Neural cell (in vitro differentiated cells): ENCODE data around the gene CHRNA7. TPM values are rescaled to one million over a fixed set of nuclear protein-coding genes. Genes with fewer than 3 reads are reported as not detected.

ENCODE experiments used
- H2AFZ ChIP-seq: fragments of 200-600, 300-800 bp; sonication (generic), shearing (Covaris generic); 2 replicates; pipeline ENCODE4 v1.6.0; 2014; ENCODE audit warnings: low read depth, mild to moderate bottlenecking, antibody characterized with exemption, low read length, moderate library complexity
- H3F3A ChIP-seq: fragments of 200-600 bp; shearing (Covaris generic); 2 replicates; pipeline ENCODE4 v1.6.1; 2016; ENCODE audit warnings: mild to moderate bottlenecking, moderate library complexity, mixed read lengths, antibody characterized with exemption, low read length; ENCODE audit not compliant: insufficient read depth, poor library complexity, severe bottlenecking
- H3K27ac ChIP-seq: fragments of 200-600, 300-800 bp; sonication (generic), shearing (Covaris generic); 2 replicates; pipeline ENCODE4 v1.5.1; 2014; ENCODE audit warnings: mild to moderate bottlenecking, low read length, moderate library complexity
- H3K27me3 ChIP-seq: fragments of 300-800, 200-600 bp; sonication (generic), shearing (Covaris generic); 2 replicates; pipeline ENCODE4 v1.6.0; 2014; ENCODE audit warnings: mild to moderate bottlenecking, low read depth, low read length, moderate library complexity; ENCODE audit not compliant: insufficient read depth
- H3K36me3 ChIP-seq: fragments of 300-800, 200-600 bp; sonication (generic), shearing (Covaris generic); 2 replicates; pipeline ENCODE4 v1.5.1; 2014; ENCODE audit warnings: mild to moderate bottlenecking, antibody characterized with exemption, low read length, moderate library complexity; ENCODE audit not compliant: insufficient read depth
- H3K4me2 ChIP-seq: fragments of 300-800, 200-600 bp; sonication (generic), shearing (Covaris generic); 2 replicates; pipeline ENCODE4 v1.6.0; 2014; ENCODE audit warnings: mild to moderate bottlenecking, low read length
- H3K4me3 ChIP-seq: fragments of 300-800, 200-600 bp; sonication (generic), shearing (Covaris generic); 2 replicates; pipeline ENCODE4 v1.5.1; 2014; ENCODE audit warnings: mild to moderate bottlenecking, low read length, moderate library complexity
- H3K79me2 ChIP-seq: fragments of 200-600 bp; shearing (Covaris generic); replicated peaks from 2 replicates; pipeline ENCODE4 v1.6.0; 2014; ENCODE audit warnings: mild to moderate bottlenecking, low read length, moderate library complexity; ENCODE audit not compliant: insufficient read depth
- H3K9ac ChIP-seq: fragments of 300-800, 200-600 bp; sonication (generic), shearing (Covaris generic); 2 replicates; pipeline ENCODE4 v1.6.1; 2016; ENCODE audit warnings: mild to moderate bottlenecking, low read length, mixed read lengths
- H3K9me2 ChIP-seq: fragments of 200-600 bp; shearing (Covaris generic); 2 replicates; pipeline ENCODE4 v1.6.1; 2016; ENCODE audit warnings: mild to moderate bottlenecking, low read length, mixed read lengths; ENCODE audit not compliant: insufficient read depth
- H3K9me3 ChIP-seq: fragments of 200-600, 300-800 bp; sonication (generic), shearing (Covaris generic); 2 replicates; pipeline ENCODE4 v1.6.1; 2016; ENCODE audit warnings: mild to moderate bottlenecking, mixed run types, low read length, moderate library complexity, mixed read lengths
- H4K20me1 ChIP-seq: fragments of 200-600 bp; shearing (Covaris generic); 2 replicates; pipeline ENCODE4 v1.6.1; 2016; ENCODE audit warnings: mild to moderate bottlenecking, mixed run types; ENCODE audit not compliant: insufficient read depth
- EP300 ChIP-seq: fragments of 450-650 bp; conservative IDR thresholded peaks from 2 replicates; pipeline ENCODE4 v1.6.1; 2014; ENCODE audit warnings: antibody characterized with exemption, mild to moderate bottlenecking, moderate library complexity; ENCODE audit not compliant: poor library complexity, severe bottlenecking
- EZH2 ChIP-seq: fragments of 200-600, 300-800 bp; shearing (Covaris generic), sonication (generic); IDR thresholded peaks from 2 replicates; pipeline ENCODE4 v1.6.1; 2014; ENCODE audit warnings: antibody characterized with exemption, low read length, borderline replicate concordance, mild to moderate bottlenecking; ENCODE audit not compliant: insufficient read depth, poor library complexity, severe bottlenecking
- MXI1 ChIP-seq: fragments of 450-650 bp; conservative IDR thresholded peaks from 2 replicates; pipeline ENCODE4 v1.6.1; 2014; ENCODE audit warnings: antibody characterized with exemption, mild to moderate bottlenecking; ENCODE audit not compliant: poor library complexity, severe bottlenecking
- POLR2AphosphoS5 ChIP-seq: IDR thresholded peaks from 2 replicates; pipeline ENCODE4 v1.6.1; 2012
- RAD21 ChIP-seq: fragments of 450-650 bp; conservative IDR thresholded peaks from 2 replicates; pipeline ENCODE4 v1.6.1; 2014; ENCODE audit warnings: antibody characterized with exemption, mild to moderate bottlenecking, moderate library complexity
- REST ChIP-seq: IDR thresholded peaks from 2 replicates; pipeline ENCODE4 v1.6.1; 2012; ENCODE audit warnings: borderline replicate concordance
- SMC3 ChIP-seq: fragments of 450-650 bp; conservative IDR thresholded peaks from 2 replicates; pipeline ENCODE4 v1.6.1; 2014; ENCODE audit warnings: antibody characterized with exemption, mild to moderate bottlenecking, moderate library complexity; ENCODE audit not compliant: poor library complexity
- TAF1 ChIP-seq: IDR thresholded peaks from 2 replicates; pipeline ENCODE4 v1.6.1; 2012; ENCODE audit warnings: low read depth
- polyA plus RNA-seq: library from polyadenylated mRNA; depleted of rRNA; stranded (reverse); fragments of >200 nt; gene quantifications from 2 replicates; pipeline ENCODE4 v1.2.3, GENCODE V29; 2014
- TF ChIP-seq, protein P1 (sequence below): fragments of 450-650 bp; IDR thresholded peaks from 2 replicates; pipeline ENCODE4 v1.5.1; 2014; ENCODE audit warnings: antibody characterized with exemption, mild to moderate bottlenecking, moderate library complexity; ENCODE audit not compliant: poor library complexity, severe bottlenecking

CHRNA7 gene
- polyA plus RNA-seq, 1 donor from 2014 or later: 5.0 TPM

- Histone ChIP-seq H3K4me3 (no peak overlapping the region), H3K27me3 (no peaks in the 10 kb centered on the region), H2AFZ (no peak overlapping the region), H3K9me3 (no peaks in the 10 kb centered on the region), H3F3A (no peaks in the 10 kb centered on the region), H3K9ac (no peak overlapping the region), H4K20me1 (no peaks in the 10 kb centered on the region), H3K9me2 (no peaks in the 10 kb centered on the region), H3K4me2 (no peak overlapping the region), H3K79me2 (no peaks in the 10 kb centered on the region), H3K36me3 (no peaks in the 10 kb centered on the region), H3K27ac (no peak overlapping the region)
- no peak for TF ChIP-seq RAD21
- TF ChIP-seq SMC3: no peak
- TF ChIP-seq, protein P1, sequence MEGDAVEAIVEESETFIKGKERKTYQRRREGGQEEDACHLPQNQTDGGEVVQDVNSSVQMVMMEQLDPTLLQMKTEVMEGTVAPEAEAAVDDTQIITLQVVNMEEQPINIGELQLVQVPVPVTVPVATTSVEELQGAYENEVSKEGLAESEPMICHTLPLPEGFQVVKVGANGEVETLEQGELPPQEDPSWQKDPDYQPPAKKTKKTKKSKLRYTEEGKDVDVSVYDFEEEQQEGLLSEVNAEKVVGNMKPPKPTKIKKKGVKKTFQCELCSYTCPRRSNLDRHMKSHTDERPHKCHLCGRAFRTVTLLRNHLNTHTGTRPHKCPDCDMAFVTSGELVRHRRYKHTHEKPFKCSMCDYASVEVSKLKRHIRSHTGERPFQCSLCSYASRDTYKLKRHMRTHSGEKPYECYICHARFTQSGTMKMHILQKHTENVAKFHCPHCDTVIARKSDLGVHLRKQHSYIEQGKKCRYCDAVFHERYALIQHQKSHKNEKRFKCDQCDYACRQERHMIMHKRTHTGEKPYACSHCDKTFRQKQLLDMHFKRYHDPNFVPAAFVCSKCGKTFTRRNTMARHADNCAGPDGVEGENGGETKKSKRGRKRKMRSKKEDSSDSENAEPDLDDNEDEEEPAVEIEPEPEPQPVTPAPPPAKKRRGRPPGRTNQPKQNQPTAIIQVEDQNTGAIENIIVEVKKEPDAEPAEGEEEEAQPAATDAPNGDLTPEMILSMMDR: no peak
- no peak for TF ChIP-seq MXI1
- no peak for TF ChIP-seq EZH2
- TF ChIP-seq EP300: no peak
- TF ChIP-seq REST: no peak
- TF ChIP-seq TAF1: no peak
- TF ChIP-seq POLR2AphosphoS5: no peak
Observed at GRCh38 chr15:32112101-32112500, 81.8 kb downstream of the CHRNA7 start.

GRCh38 chr15:32113224-32113623 is 82.9 kb downstream of the CHRNA7 start:
- H3K4me2 ChIP-seq: no peak overlapping the region
- H3K9me3 ChIP-seq: no peaks in the 10 kb centered on the region
- no peak overlapping the region for H3K4me3 ChIP-seq
- H3K27me3 ChIP-seq: no peaks in the 10 kb centered on the region
- H3K9me2 ChIP-seq: no peaks in the 10 kb centered on the region
- H4K20me1 ChIP-seq: no peaks in the 10 kb centered on the region
- H3K27ac ChIP-seq: no peak overlapping the region
- TF ChIP-seq POLR2AphosphoS5: no peak
- TF ChIP-seq EP300: no peak
- TF ChIP-seq REST: no peak
- TF ChIP-seq EZH2: no peak
- TF ChIP-seq, protein P1: no peak
- no peak for TF ChIP-seq RAD21
- no peak for TF ChIP-seq TAF1
- no peak for TF ChIP-seq SMC3
- TF ChIP-seq MXI1: no peak
- H3K36me3 ChIP-seq: no peaks in the 10 kb centered on the region
- no peak overlapping the region for H3K9ac ChIP-seq
- H3K79me2 ChIP-seq: no peaks in the 10 kb centered on the region
- H3F3A ChIP-seq: no peaks in the 10 kb centered on the region
- no peak overlapping the region for H2AFZ ChIP-seq
